ENCODE results near the gene SLC35G3. TPM values are rescaled to one million over a fixed set of nuclear protein-coding genes. Genes with fewer than 3 reads are reported as not detected.

Gene SLC35G3
- total RNA-seq, 1 experiment from 2014 or later = not detected

DNA sequence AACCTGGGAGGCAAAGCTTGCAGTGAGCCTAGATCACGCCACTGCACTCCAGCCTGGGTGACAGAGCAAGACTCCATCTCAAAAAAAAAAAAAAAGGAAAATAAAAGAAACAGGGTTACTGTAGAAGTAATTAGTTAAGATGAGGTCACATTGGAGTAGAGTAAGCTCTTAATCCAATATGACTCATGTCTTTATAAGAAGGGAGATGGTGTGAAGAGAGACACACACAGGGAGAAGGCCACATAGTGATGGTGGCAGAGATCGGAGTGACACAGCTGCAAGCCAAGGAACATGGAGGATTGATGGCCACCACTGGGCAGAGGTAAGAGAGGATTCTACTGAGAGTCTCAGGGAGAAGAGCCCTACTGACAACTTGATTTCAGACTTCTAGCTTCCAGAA, 33.4 kb upstream of the SLC35G3 start:
- DNase-seq = no peak
- H2AK5ac ChIP-seq (ENCODE audit: insufficient read length, low read length) = no peak overlapping the region
- H4K20me1 ChIP-seq (ENCODE audit: control insufficient read depth, insufficient read depth, insufficient read length) = no peaks in the 10 kb centered on the region
- H3K23ac ChIP-seq (ENCODE audit: insufficient read length, low read depth, low read length) = no peak overlapping the region
- H2BK15ac ChIP-seq (ENCODE audit: low read depth, low read length) = no peak overlapping the region
- H3K4ac ChIP-seq (ENCODE audit: low read depth, low read length) = no peak overlapping the region
- Mint-ChIP-seq H3K36me3 (ENCODE audit: insufficient read depth in 1 of 3, low read depth in 3 of 3) (no peaks in the 10 kb centered on the region; a peak in 1 of 7 replicates), H3K27ac (no peak overlapping the region), H3K9me3 (peaks cover 4 to 6% of the 10 kb centered on the region in 2 experiments; a peak in 2 of 5 replicates), H3K27me3 (ENCODE audit: low read depth) (peaks cover 3% of the 10 kb centered on the region; the same call in 1 of the 2 replicates), H3K4me3 (no peak overlapping the region), H3K4me1 (peaks cover 0 to 4% of the 10 kb centered on the region in 2 experiments; a peak in 2 of 4 replicates)
- no peak overlapping the region for H4K91ac ChIP-seq (ENCODE audit: insufficient read length, low read depth, low read length)
- no peak overlapping the region for H4K8ac ChIP-seq (replicated peaks; ENCODE audit: insufficient read length, low read depth, low read length)
- H3K27ac ChIP-seq (ENCODE audit: insufficient read length, low read depth, low read length) = no peak overlapping the region
- no peaks in the 10 kb centered on the region for H3K27me3 ChIP-seq (ENCODE audit: insufficient read depth, low read length)
- H3K4me2 ChIP-seq (ENCODE audit: insufficient read depth, insufficient read length, low read length) = no peak overlapping the region
- no CpG with 5 or more reads among the region's 2 CpGs for WGBS (ENCODE audit: extremely low coverage, insufficient read length, low lambda C conversion rate)
- H3T11ph ChIP-seq (ENCODE audit: low read length) = no peak overlapping the region
- no peak overlapping the region for H2BK20ac ChIP-seq (ENCODE audit: low read depth, low read length, poor library complexity, severe bottlenecking)
- TF ChIP-seq, protein P1, sequence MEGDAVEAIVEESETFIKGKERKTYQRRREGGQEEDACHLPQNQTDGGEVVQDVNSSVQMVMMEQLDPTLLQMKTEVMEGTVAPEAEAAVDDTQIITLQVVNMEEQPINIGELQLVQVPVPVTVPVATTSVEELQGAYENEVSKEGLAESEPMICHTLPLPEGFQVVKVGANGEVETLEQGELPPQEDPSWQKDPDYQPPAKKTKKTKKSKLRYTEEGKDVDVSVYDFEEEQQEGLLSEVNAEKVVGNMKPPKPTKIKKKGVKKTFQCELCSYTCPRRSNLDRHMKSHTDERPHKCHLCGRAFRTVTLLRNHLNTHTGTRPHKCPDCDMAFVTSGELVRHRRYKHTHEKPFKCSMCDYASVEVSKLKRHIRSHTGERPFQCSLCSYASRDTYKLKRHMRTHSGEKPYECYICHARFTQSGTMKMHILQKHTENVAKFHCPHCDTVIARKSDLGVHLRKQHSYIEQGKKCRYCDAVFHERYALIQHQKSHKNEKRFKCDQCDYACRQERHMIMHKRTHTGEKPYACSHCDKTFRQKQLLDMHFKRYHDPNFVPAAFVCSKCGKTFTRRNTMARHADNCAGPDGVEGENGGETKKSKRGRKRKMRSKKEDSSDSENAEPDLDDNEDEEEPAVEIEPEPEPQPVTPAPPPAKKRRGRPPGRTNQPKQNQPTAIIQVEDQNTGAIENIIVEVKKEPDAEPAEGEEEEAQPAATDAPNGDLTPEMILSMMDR (conservative IDR thresholded peaks at IDR 0.05) = no peak
- no peak overlapping the region for H3K9ac ChIP-seq (ENCODE audit: extremely low read depth, insufficient read length, low read length)
- H3K23me2 ChIP-seq (ENCODE audit: insufficient read length, low read depth, low read length, poor library complexity, severe bottlenecking) = no peaks in the 10 kb centered on the region
- H3K14ac ChIP-seq (ENCODE audit: insufficient read depth, low read length) = no peak overlapping the region
- no peaks in the 10 kb centered on the region for H3K79me1 ChIP-seq (ENCODE audit: insufficient read depth, low read depth, low read length, poor library complexity, severe bottlenecking)
- H2BK120ac ChIP-seq (ENCODE audit: low read depth, low read length, poor library complexity, severe bottlenecking) = no peak overlapping the region
- H2AFZ ChIP-seq (ENCODE audit: low read length) = no peak overlapping the region
- no peak overlapping the region for H3K18ac ChIP-seq (ENCODE audit: insufficient read length, low read depth, low read length)
- H2BK12ac ChIP-seq (ENCODE audit: insufficient read length, low read depth, low read length) = no peak overlapping the region
- H3K9me3 ChIP-seq (ENCODE audit: control insufficient read depth, low read depth, low read length) = no peaks in the 10 kb centered on the region
- H3K79me2 ChIP-seq (ENCODE audit: insufficient read depth, low read length) = no peaks in the 10 kb centered on the region
- H2BK5ac ChIP-seq (ENCODE audit: insufficient read length, low read length) = no peak overlapping the region
- no peak overlapping the region for H3K56ac ChIP-seq (ENCODE audit: insufficient read length, low read depth, low read length)
- H4K5ac ChIP-seq (ENCODE audit: insufficient read length, low read depth, low read length) = no peak overlapping the region
- no peaks in the 10 kb centered on the region for H3K4me1 ChIP-seq (ENCODE audit: insufficient read depth, low read length)

Measured in H9 (cell line).